Measurements from ENCODE around the gene UTP25. TPM values are rescaled to one million over a fixed set of nuclear protein-coding genes. Genes with fewer than 3 reads are reported as not detected.

UTP25 gene
- total RNA-seq, 4 donors from 2014 or later, result 6.6 to 18.5 (median 9.2) TPM

DNA sequence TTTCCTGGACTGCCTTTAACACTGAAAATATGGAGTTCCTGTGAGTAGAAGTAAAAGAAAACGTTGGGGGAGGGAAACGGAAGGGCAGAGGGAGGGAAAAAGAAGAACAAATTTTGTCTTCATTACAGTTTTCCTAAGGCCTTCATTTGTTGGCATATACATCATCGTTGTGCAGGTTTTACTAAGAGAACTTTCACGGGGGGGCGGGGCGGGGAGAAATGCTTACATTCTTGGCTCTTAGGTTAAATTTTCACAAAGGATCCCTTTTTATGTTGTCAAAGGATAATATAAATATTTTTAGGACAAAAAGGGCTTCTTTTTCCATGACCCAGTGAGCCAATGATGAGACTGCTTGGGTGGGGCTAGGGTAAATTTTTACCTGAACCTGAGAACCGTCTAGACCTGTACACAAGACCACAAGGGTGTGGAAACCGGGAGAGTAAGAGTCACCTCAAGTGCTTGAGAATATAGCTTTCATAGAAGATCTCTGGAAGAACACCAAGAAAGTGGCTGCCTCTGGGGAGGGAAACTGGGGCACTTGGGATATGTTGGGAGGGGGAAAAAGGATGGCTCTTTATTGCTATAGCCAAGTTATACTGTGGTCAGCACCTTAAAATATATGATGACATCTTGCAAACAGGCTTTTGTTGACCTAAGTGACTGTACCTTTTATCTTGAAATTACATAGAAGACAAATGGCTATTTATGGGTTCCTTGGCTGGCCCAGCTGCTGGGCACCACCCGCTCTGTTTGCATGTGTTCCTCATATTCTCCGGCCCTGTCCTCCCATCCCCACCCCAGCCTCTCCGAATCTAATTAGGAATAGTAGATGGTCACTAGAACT, 2.0 kb upstream of the UTP25 start:
- no peak for DNase-seq (ENCODE audit: low spot score)
- TF ChIP-seq, protein P1, sequence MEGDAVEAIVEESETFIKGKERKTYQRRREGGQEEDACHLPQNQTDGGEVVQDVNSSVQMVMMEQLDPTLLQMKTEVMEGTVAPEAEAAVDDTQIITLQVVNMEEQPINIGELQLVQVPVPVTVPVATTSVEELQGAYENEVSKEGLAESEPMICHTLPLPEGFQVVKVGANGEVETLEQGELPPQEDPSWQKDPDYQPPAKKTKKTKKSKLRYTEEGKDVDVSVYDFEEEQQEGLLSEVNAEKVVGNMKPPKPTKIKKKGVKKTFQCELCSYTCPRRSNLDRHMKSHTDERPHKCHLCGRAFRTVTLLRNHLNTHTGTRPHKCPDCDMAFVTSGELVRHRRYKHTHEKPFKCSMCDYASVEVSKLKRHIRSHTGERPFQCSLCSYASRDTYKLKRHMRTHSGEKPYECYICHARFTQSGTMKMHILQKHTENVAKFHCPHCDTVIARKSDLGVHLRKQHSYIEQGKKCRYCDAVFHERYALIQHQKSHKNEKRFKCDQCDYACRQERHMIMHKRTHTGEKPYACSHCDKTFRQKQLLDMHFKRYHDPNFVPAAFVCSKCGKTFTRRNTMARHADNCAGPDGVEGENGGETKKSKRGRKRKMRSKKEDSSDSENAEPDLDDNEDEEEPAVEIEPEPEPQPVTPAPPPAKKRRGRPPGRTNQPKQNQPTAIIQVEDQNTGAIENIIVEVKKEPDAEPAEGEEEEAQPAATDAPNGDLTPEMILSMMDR (IDR thresholded peaks at IDR 0.05), result no peak
- ATAC-seq (ENCODE audit: low FRiP score), result no peak

DNA sequence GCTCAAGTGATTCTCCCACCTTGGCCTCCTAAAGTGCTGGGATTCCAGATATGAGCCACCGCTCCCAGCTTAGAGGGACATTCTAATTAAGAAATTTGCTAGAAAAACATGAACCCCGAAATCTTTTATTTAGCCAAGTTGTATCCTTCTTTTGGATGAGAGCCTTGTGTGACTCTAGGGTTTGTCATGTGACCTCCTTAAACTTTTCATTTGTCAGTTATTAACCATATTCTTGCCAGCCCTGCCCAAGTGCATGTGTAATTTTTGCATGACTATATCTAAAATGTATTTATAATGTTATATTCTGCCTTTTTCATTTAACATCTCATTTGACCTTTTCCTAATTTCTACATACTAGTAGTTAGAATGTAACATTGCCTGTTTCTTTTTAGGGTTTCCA, 1.9 kb downstream of the UTP25 start:
- TF ChIP-seq, protein P1 (IDR thresholded peaks at IDR 0.05), result no peak
- no peak for ATAC-seq (ENCODE audit: low FRiP score)
- DNase-seq (ENCODE audit: low spot score), result no peak

DNA sequence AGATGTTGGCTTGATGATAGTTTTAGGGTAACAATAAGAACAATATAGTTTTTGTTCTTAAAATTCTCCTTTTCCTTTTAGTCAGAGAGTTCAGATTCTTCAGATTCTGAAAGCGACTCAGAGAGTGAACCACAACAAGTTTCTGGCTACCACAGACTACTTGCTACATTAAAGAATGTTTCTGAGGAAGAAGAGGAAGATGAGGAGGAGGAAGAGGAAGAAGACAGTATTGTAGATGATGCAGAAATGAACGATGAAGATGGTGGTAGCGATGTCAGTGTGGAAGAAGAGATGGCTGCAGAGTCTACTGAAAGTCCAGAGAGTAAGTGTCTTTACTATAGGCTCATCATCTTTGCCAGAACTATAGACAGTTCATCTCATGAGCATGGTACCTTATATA, 3.0 kb downstream of the UTP25 start:
- no peak for ATAC-seq (ENCODE audit: low FRiP score)
- TF ChIP-seq, protein P1 (IDR thresholded peaks at IDR 0.05), result no peak
- no peak for DNase-seq (ENCODE audit: low spot score)

DNA sequence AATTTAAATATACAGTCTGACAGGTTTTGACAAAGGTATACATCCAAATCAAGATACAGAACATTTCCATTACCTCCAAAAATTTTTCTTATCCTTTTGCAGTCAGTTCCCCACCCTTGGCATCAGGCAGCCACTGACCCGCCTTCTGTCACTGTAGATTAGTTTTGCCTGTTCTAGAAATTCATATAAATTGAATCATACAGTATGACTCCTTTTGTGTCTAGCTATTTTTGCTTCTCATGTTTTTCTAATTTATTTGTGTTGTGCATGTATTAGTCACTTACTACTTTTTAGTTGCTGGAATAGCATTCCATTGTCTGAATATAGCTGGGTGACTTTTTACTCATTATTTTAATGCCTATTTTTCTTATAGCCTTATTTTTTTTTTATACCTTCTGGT, 3.8 kb downstream of the UTP25 start:
- no peak for ATAC-seq (ENCODE audit: low FRiP score)
- TF ChIP-seq, protein P1 (IDR thresholded peaks at IDR 0.05), result no peak
- no peak for DNase-seq (ENCODE audit: low spot score)

DNA sequence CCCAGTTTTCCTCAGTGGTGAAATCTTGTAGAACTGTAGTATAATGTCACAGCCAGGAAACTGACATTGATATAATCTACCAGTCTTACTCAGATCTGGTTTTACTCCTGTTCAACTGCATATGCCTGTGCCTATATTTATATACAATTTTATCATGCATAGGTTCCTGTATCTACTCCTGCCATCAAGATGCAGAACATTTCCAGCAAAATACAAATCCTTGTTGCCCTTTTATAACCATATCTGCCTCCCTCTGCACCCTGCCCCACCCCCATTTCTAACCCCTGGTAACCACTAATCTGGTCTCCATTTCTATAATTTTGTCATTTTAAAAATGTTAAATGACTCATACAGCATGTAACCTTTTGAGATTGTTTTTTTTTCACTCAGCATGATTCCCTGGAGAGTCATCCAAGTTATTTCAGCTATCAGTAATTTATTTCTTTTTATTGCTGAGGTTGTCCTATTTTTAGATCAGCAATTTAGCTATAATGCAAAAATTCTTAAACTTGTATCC, 8.1 kb downstream of the UTP25 start:
- ATAC-seq (ENCODE audit: low FRiP score) (no peak), DNase-seq (ENCODE audit: low spot score) (no peak)
- TF ChIP-seq, protein P1 (IDR thresholded peaks at IDR 0.05), result no peak

DNA sequence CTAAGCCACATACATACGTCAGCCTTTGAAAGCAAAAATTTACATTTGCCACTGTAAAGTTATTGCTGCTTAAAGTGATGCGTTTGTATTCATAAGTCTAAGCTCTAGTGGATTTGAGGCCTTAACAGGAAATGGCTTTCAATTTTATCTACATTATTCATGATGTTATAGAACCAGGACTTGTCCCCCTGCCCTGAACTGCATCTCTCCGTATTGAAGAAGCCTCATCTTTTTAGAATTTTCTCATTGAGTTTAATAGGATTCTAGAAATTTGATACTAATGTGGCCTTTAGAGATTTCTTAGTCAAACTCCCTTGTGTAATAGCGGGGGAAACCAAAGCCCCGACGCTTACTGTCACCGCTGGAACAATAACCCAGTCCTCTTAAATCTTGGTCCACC, 9.9 kb downstream of the UTP25 start:
- DNase-seq (ENCODE audit: low spot score), result no peak
- no peak for ATAC-seq (ENCODE audit: low FRiP score)
- TF ChIP-seq, protein P1 (IDR thresholded peaks at IDR 0.05), result no peak

DNA sequence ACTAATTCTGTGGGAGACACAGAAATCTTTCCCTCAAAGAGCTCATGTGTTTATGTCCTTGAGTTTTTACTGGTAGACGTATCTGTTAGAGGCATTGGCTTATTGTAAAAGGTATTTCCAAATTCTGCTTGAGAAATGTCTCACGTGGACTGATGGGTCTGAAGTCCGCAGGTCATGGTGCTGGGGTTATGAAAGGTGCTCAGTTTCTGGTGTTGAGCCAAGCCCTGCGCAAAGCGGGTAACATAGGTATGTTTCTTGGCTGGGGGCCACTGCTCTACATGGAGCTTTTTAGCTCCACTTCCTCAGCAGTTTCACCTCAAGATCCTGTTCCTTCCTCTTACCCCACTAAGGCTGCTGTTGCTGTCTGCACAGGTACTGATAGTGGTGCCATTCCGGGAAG, 10.8 kb downstream of the UTP25 start:
- ATAC-seq (ENCODE audit: low FRiP score), result no peak
- TF ChIP-seq, protein P1 (IDR thresholded peaks at IDR 0.05), result no peak
- DNase-seq (ENCODE audit: low spot score), result no peak

Data from omental fat pad (tissue), 4 donors.